Parathyroid adenoma (tissue), 2 donors: ENCODE results near the gene DNAJC1.
A peak's percentile ranks its signal among the peaks of the same experiment; 100 is the strongest.

Source experiments
- H2AFZ ChIP-seq: fragments of 300-600 bp; sonication (generic); one replicate; pipeline ENCODE4 v1.7.0; 2017; ENCODE audit warnings: antibody characterized with exemption, mild to moderate bottlenecking
- H3K27ac ChIP-seq: fragments of 300-600 bp; sonication (generic); one replicate; pipeline ENCODE4 v1.7.0; 2017
- H3K27me3 ChIP-seq: fragments of 300-600 bp; sonication (generic); one replicate; pipeline ENCODE4 v1.7.0; 2017; ENCODE audit warnings: low read length; ENCODE audit not compliant: control insufficient read depth, insufficient read depth
- H3K36me3 ChIP-seq: fragments of 300-600 bp; sonication (generic); one replicate; pipeline ENCODE4 v1.7.0; 2017; ENCODE audit warnings: low read length; ENCODE audit not compliant: control insufficient read depth, insufficient read depth
- H3K4me1 ChIP-seq: fragments of 300-600 bp; sonication (generic); one replicate; pipeline ENCODE4 v1.7.0; 2017; ENCODE audit warnings: control low read depth
- H3K4me2 ChIP-seq: fragments of 300-600 bp; sonication (generic); one replicate; pipeline ENCODE4 v1.7.0; 2017; ENCODE audit warnings: low read length
- H3K4me3 ChIP-seq: fragments of 300-600 bp; sonication (generic); one replicate; pipeline ENCODE4 v1.7.0; 2017; ENCODE audit warnings: low read depth, low read length
- H3K79me2 ChIP-seq: fragments of 300-600 bp; sonication (generic); one replicate; pipeline ENCODE4 v1.7.0; 2017; ENCODE audit warnings: control low read depth
- H3K9ac ChIP-seq: fragments of 300-600 bp; sonication (generic); one replicate; pipeline ENCODE4 v1.7.0; 2017; ENCODE audit warnings: mild to moderate bottlenecking
- H3K9me3 ChIP-seq: fragments of 300-600 bp; sonication (generic); one replicate; pipeline ENCODE4 v1.7.0; 2017; ENCODE audit warnings: low read length; ENCODE audit not compliant: control insufficient read depth
- CTCF ChIP-seq: fragments of 300-600 bp; sonication (generic); IDR thresholded peaks from one replicate; pipeline ENCODE4 v1.7.0; 2017; ENCODE audit warnings: antibody characterized with exemption, mild to moderate bottlenecking
- donor health status: primary hyperparathyroidism.

The DNAJC1 gene

GRCh38 chr10:22010539-22010938 lies 7.0 kb upstream of the DNAJC1 start:
- no peak overlapping the region for H3K4me2 ChIP-seq
- no peak overlapping the region for H3K27ac ChIP-seq
- H3K4me1 ChIP-seq, result no peaks in the 10 kb centered on the region
- H3K9me3 ChIP-seq, result no peaks in the 10 kb centered on the region
- H3K27me3 ChIP-seq, result no peaks in the 10 kb centered on the region
- H3K79me2 ChIP-seq, result no peaks in the 10 kb centered on the region
- H3K36me3 ChIP-seq, result no peaks in the 10 kb centered on the region
- no peak for TF ChIP-seq CTCF
- no peak overlapping the region for H3K9ac ChIP-seq
- H2AFZ ChIP-seq, result no peak overlapping the region
- no peak overlapping the region for H3K4me3 ChIP-seq

GRCh38 chr10:22006379-22006884 lies 2.9 kb upstream of the DNAJC1 start:
- Histone ChIP-seq H3K27ac (no peak overlapping the region), H3K4me2 (no peak overlapping the region), H2AFZ (no peak overlapping the region), H3K4me1 (peaks cover 11% of the 10 kb centered on the region), H3K36me3 (no peaks in the 10 kb centered on the region), H3K79me2 (peaks cover 8% of the 10 kb centered on the region), H3K27me3 (no peaks in the 10 kb centered on the region), H3K9ac (no peak overlapping the region), H3K9me3 (no peaks in the 10 kb centered on the region), H3K4me3 (no peak overlapping the region)
- TF ChIP-seq CTCF, result no peak

- Histone ChIP-seq H3K9ac (no peak overlapping the region), H2AFZ (no peak overlapping the region), H3K4me3 (no peak overlapping the region), H3K4me1 (peaks cover 12% of the 10 kb centered on the region), H3K36me3 (no peaks in the 10 kb centered on the region), H3K79me2 (peaks cover 15% of the 10 kb centered on the region), H3K27ac (no peak overlapping the region), H3K27me3 (no peaks in the 10 kb centered on the region), H3K4me2 (no peak overlapping the region), H3K9me3 (no peaks in the 10 kb centered on the region)
- no peak for TF ChIP-seq CTCF
Measured at GRCh38 chr10:22005763-22006162, 2.2 kb upstream of the DNAJC1 start.

- Histone ChIP-seq H3K27me3 (no peaks in the 10 kb centered on the region), H3K36me3 (no peaks in the 10 kb centered on the region), H3K4me3 (peak overlapping the region; percentile 85), H3K9ac (no peak overlapping the region), H3K9me3 (no peaks in the 10 kb centered on the region), H3K79me2 (peaks cover 33% of the 10 kb centered on the region), H3K4me2 (peak overlapping the region; percentile 72), H3K27ac (peak overlapping the region; percentile 87), H3K4me1 (peaks cover 12% of the 10 kb centered on the region), H2AFZ (peak overlapping the region; percentile 97)
- no peak for TF ChIP-seq CTCF
Measured at GRCh38 chr10:22003964-22004281, 393 bp upstream of the DNAJC1 start.

- Histone ChIP-seq H3K4me1 (peaks cover 12% of the 10 kb centered on the region), H3K27ac (peak overlapping the region; percentile 87), H2AFZ (peak overlapping the region; percentile 97), H3K9me3 (no peaks in the 10 kb centered on the region), H3K9ac (peak overlapping the region; percentile 61), H3K79me2 (peaks cover 39% of the 10 kb centered on the region), H3K4me3 (peak overlapping the region; percentile 85), H3K36me3 (no peaks in the 10 kb centered on the region), H3K4me2 (peak overlapping the region; percentile 72), H3K27me3 (no peaks in the 10 kb centered on the region)
- TF ChIP-seq CTCF, result no peak
Measured at GRCh38 chr10:22002591-22003176, 846 bp downstream of the DNAJC1 start.
